HepG2 (cell line): ENCODE data around the gene SEPTIN2. TPM values are rescaled to one million over a fixed set of nuclear protein-coding genes. Genes with fewer than 3 reads are reported as not detected.

ENCODE experiments used
- E2F2 ChIP-seq: sonication (generic); formaldehyde crosslinking; IDR thresholded peaks from 2 replicates; pipeline ENCODE4 v1.4.0; 2020; ENCODE audit warnings: missing genetic modification reagents, borderline replicate concordance
- FOXC1 ChIP-seq: sonication (generic); formaldehyde crosslinking; IDR thresholded peaks from 2 replicates; pipeline ENCODE4 v1.8.0; 2022; ENCODE audit warnings: mild to moderate bottlenecking, missing genetic modification reagents, borderline replicate concordance
- MEIS2 ChIP-seq: sonication (generic); formaldehyde crosslinking; IDR thresholded peaks from 2 replicates; pipeline ENCODE4 v1.9.0; 2021; ENCODE audit warnings: mild to moderate bottlenecking, missing genetic modification reagents
- NONO ChIP-seq, 2 experiments: fragments of 450-650 bp in 1 of 2; sonication (generic) in 1 of 2; formaldehyde crosslinking in 1 of 2; IDR thresholded peaks in 1 of 2; conservative IDR thresholded peaks in 1 of 2; 2 replicates each; pipeline versions ENCODE4 v1.6.1 to v1.8.0; 2017 to 2022; ENCODE audit warnings: mild to moderate bottlenecking in 1 of 2, missing genetic modification reagents in 1 of 2, moderate library complexity in 1 of 2
- PAF1 ChIP-seq: IDR thresholded peaks from 2 replicates; pipeline ENCODE4 v1.6.1; 2016; ENCODE audit warnings: missing genetic modification reagents, missing compliant biosample characterization
- PAXIP1 ChIP-seq: sonication (generic); formaldehyde crosslinking; conservative IDR thresholded peaks from 2 replicates; pipeline ENCODE4 v1.4.0; 2020; ENCODE audit warnings: mild to moderate bottlenecking, missing genetic modification reagents, moderate library complexity
- POGK ChIP-seq: sonication (generic); formaldehyde crosslinking; conservative IDR thresholded peaks from 2 replicates; pipeline ENCODE4 v1.8.0; 2022; ENCODE audit warnings: mild to moderate bottlenecking, moderate library complexity, missing genetic modification reagents
- REPIN1 ChIP-seq: sonication (generic); formaldehyde crosslinking; IDR thresholded peaks from 2 replicates; pipeline ENCODE4 v1.8.0; 2022; ENCODE audit warnings: missing genetic modification reagents, low read depth, mild to moderate bottlenecking, borderline replicate concordance
- SALL1 ChIP-seq: sonication (generic); formaldehyde crosslinking; IDR thresholded peaks from 2 replicates; pipeline ENCODE4 v1.8.0; 2022; ENCODE audit warnings: mild to moderate bottlenecking, missing genetic modification reagents
- ZBTB33 ChIP-seq: sonication (generic); formaldehyde crosslinking; IDR thresholded peaks from 2 replicates; pipeline ENCODE4 v1.4.0; 2020; ENCODE audit warnings: missing genetic modification reagents
- ZFP36 ChIP-seq: fragments of 150-350 bp; IDR thresholded peaks from 2 replicates; pipeline ENCODE4 v1.6.1; 2018; ENCODE audit warnings: borderline replicate concordance, low read length, low read depth; ENCODE audit not compliant: partially characterized antibody
- ZKSCAN8 ChIP-seq: IDR thresholded peaks from 2 replicates; pipeline ENCODE4 v1.6.1; 2016; ENCODE audit warnings: borderline replicate concordance, missing genetic modification reagents, missing compliant biosample characterization
- ZNF230 ChIP-seq: sonication (generic); formaldehyde crosslinking; IDR thresholded peaks from 2 replicates; pipeline ENCODE4 v1.4.0; 2020; ENCODE audit warnings: mild to moderate bottlenecking, missing genetic modification reagents
- polyA plus RNA-seq, 8 experiments: library from polyadenylated mRNA; depleted of rRNA in 3 of 8; stranded (reverse) in 7 of 8; unstranded in 1 of 8; fragments of >200 nt; fragmentation: Illumina TruSeq in 4 of 8; extraction: Trizol in 4 of 8; gene quantifications; 2 replicates each; pipeline versions ENCODE4 v1.2.1 to v1.2.3, GENCODE V29; 2011 to 2016; ENCODE audit warnings: low read depth in 4 of 8, missing spikeins in 1 of 8, mixed read lengths in 1 of 8; ENCODE audit not compliant: insufficient read depth in 1 of 8
- total RNA-seq, 5 experiments: library from RNA; depleted of rRNA; stranded (reverse); fragments of >200 nt; fragmentation: Illumina TruSeq; extraction: Trizol; gene quantifications; 2 replicates each; pipeline ENCODE4 v1.2.3, GENCODE V29; 2016; ENCODE audit warnings: low read depth in 1 of 5
- TF ChIP-seq, protein P1 (sequence below): sonication (generic); formaldehyde crosslinking; IDR thresholded peaks from 2 replicates; pipeline ENCODE4 v1.4.0; 2020; ENCODE audit warnings: missing genetic modification reagents

The SEPTIN2 gene
- total and polyA plus RNA-seq, 2 of the 13 experiments (the other 11 are each of a cell fraction or from before 2014, with no cell fraction given) = 493 to 733 TPM

- TF ChIP-seq ZNF230 (CRISPR knock-in tag) (peak; percentile 55; the same call in 1 of the 2 replicates), POGK (CRISPR knock-in tag) (peak; percentile 61; the same call in 1 of the 2 replicates), ZKSCAN8 (peak; percentile 33; the same call in 1 of the 2 replicates), ZFP36 (no peak), MEIS2 (CRISPR knock-in tag) (0 out of 2 replicates have a peak, but pooled peaks have one; percentile 35), PAXIP1 (CRISPR knock-in tag) (peak; percentile 49), REPIN1 (peak; percentile 11; the same call in 1 of the 2 replicates), SALL1 (CRISPR knock-in tag) (peak; percentile 70), PAF1 (CRISPR knock-in tag) (peak; percentile 70; the same call in 1 of the 2 replicates), ZBTB33 (CRISPR knock-in tag) (0 out of 2 replicates have a peak, but pooled peaks have one; percentile 5), FOXC1 (CRISPR knock-in tag) (peak; percentile 88; the same call in 1 of the 2 replicates), NONO (IDR thresholded peaks at IDR 0.05) (no peak), NONO (CRISPR knock-in tag; conservative IDR thresholded peaks at IDR 0.05) (peak; percentile 52; the same call in 1 of the 2 replicates), E2F2 (CRISPR knock-in tag) (peak; percentile 53; the same call in 1 of the 2 replicates)
- TF ChIP-seq, protein P1, sequence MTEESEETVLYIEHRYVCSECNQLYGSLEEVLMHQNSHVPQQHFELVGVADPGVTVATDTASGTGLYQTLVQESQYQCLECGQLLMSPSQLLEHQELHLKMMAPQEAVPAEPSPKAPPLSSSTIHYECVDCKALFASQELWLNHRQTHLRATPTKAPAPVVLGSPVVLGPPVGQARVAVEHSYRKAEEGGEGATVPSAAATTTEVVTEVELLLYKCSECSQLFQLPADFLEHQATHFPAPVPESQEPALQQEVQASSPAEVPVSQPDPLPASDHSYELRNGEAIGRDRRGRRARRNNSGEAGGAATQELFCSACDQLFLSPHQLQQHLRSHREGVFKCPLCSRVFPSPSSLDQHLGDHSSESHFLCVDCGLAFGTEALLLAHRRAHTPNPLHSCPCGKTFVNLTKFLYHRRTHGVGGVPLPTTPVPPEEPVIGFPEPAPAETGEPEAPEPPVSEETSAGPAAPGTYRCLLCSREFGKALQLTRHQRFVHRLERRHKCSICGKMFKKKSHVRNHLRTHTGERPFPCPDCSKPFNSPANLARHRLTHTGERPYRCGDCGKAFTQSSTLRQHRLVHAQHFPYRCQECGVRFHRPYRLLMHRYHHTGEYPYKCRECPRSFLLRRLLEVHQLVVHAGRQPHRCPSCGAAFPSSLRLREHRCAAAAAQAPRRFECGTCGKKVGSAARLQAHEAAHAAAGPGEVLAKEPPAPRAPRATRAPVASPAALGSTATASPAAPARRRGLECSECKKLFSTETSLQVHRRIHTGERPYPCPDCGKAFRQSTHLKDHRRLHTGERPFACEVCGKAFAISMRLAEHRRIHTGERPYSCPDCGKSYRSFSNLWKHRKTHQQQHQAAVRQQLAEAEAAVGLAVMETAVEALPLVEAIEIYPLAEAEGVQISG (CRISPR knock-in tag) = peak; percentile 76
Observed at GRCh38 chr2:241354668-241355658, 39.2 kb downstream of the SEPTIN2 start (continued).
